HG03460 (cell line): ENCODE results near the gene IFITM1.
"Not testable (repeated sequence)": the region's sequence is repeated elsewhere in the genome, so short reads cannot be mapped to it uniquely, and the experiment has no call there.

Experiments
- ATAC-seq: cut with Tn5 transposase; IDR thresholded peaks from one replicate; pipeline ENCODE4 v1.9.1; 2021; ENCODE audit not compliant: unreplicated experiment

Gene IFITM1

GRCh38 chr11:340539-341512 is 27.0 kb downstream of the IFITM1 start:
- ATAC-seq = no peak

DNA sequence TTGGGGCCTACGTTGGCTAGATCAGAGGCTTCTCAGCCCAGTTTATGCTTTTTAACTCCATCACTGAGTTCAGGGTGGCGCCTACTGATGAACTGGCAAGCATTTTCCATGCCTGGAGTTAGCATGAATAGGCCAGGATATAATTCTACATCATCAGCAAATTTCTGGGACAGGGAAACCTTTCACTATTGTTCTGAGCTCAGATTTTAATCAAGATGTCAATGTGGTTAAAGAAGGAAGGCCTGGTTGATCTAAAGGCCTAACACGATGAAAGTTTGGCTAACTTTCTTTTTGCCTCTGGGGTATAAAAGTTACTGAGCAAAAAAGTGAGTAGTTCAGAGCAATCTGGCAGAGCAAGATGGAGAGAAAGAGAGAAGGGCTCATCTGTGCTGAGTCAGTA is 28.5 kb downstream of the IFITM1 start:
- ATAC-seq = no peak

DNA sequence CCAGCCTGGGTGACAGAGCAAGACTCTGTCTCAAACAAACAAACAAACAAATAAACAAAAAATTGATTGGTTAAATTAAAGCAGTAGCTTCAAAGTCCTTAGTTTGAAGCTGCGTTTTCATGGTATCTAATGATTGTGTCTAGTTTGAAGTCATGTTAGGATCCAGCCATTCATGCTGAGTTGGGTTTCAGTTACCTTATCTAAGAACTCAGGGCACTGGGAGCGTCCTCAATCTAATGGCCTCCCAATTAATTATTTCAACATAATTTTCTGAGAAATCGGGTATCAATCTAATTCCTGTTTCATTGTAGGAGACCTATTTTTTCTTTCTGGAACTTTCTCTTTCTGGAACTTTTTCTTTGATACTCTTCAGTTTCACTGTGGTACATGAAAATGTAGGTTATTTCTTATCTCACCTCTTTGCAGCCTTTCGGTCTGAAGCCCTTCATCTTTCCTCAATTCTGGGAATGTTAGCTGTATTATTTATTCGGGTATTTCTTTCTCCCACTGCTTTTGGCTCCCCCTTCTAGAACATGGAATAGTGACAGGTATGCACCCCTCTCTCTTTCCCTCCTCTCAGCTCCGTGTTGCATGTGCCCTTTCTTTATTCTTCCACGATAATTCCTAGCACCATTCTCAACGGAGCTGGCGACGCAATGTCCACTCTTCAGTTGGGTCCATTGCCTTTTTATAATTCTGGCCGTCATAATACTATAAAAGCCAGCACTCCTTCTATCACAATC is 31.2 kb downstream of the IFITM1 start:
- ATAC-seq = no peak

- ATAC-seq = no peak
Measured at GRCh38 chr11:346529-346928, 32.7 kb downstream of the IFITM1 start.

DNA sequence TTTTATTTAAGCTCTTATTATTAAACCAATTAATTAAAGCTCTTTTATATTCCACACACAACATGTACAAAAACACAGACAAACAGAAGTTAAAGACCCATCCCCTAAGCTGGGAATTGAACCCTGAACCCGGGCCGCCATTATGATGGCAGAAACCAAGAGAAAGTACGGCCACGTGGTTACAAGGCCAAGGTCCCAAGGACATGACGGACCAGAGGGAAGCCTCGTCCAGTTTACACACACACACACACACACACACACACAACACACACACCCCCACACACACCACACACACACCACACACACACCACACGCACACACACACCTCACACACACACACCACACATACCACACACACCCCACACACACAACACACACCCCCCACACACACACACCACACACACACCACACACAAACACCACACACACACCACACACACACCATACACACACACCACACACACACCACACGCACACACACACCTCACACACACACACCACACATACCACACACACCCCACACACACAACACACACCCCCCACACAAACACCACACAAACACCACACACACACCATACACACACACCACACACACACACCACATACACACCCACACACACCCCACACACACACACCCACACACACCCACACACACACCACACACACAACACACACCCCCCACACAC is 35.6 kb downstream of the IFITM1 start:
- not testable (repeated sequence) for ATAC-seq

DNA sequence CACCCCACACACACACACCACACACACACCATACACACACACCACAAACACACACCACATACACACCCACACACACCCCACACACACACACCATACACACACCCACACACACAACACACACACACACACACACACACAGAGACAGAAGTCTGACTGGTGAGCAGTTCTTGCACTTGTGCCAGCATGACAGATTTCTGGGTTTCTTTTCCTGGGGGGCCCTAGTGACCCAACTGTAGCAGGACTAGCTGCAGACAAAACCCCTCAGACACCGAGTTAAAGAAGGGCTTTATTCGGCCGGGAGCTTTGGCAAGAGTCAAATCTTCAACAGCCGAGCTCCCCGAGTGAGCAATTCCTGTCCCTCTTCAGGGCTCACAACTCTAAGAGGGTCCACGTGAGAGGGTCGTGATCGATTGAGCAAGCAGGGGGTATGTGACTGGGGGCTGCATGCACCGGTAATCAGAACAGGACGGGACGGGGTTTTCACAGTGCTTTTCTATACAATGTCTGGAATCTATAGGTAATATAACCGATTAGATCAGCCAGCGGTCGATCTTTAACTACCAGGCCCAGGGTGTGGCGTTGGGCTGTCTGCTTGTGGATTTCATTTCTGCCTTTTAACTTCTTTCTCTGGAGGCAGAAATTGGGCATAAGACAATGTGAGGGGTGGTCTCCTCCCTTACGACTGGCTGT is 36.3 kb downstream of the IFITM1 start:
- ATAC-seq = peak; percentile 28

DNA sequence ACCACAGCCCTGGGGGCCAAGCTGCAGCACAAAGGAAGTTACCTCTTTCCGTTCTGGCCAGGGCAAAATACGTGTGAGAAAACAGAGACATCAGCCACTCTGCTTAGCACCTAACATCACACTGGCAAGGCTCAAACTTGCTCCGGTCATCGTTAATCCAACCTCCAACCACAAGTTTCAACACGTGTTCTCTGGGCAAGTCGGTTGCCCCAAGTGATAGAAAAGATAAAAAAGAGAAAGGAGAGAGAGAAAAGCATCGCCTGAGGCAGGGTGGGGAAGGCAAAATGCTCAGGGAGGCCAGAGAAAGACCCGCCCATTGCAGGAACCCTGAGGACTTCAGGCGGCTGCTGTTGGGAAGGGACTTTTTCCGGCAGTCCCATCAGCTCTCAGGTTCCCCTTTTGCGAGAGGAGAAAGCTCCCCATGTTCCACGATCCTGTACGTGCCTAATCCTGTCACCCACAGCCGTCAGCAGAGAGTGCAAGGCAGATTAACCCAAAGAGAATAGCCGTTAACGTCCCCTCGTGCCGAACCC is 36.9 kb downstream of the IFITM1 start:
- peak; percentile 49 for ATAC-seq

DNA sequence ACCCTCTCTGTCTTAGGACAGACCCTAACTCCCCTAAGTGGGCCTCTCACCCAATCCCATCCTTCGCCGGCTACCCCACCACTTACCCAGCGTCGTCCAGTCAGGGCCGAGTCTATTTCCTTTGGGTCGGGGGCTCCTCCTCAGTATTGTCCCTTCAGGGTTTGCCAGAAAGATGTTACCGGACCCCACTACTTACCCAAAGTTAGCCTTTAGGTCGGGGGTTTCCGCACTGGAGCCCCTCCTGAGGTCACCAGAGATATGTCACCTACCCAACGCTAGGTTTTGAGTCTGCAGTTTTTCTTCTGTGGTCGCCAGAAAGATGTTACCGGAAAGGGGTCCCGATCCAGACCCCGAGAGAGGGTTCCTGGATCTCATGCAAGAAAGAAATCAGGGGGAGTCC is 37.6 kb downstream of the IFITM1 start:
- ATAC-seq = no peak

DNA sequence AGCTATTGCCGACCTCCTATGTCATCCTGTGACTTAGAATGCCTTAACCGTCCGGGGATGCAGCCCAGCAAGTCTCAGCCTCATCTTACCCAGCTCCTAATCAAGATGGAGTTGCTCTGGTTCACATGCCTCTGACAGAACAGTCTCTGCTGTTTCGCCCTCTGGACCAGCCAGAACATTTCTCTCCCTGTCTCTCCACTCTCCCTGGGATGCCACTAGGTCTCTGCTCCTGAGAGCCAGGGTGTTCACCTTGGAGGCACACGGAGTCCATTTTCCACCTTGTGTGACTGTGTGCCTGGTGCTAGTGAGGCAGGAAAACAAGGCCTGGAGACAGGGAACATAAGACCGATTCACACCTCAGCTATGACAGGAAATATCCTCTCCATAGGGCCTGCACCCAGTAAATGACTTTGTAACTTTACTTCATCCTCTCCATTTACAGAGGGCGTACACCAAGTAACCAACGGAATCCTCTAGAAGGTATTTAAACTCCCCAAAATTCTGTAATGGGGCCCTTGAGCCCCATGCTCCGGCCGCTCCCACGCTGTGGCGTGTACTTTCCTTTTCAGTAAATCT is 38.7 kb downstream of the IFITM1 start:
- ATAC-seq = no peak

DNA sequence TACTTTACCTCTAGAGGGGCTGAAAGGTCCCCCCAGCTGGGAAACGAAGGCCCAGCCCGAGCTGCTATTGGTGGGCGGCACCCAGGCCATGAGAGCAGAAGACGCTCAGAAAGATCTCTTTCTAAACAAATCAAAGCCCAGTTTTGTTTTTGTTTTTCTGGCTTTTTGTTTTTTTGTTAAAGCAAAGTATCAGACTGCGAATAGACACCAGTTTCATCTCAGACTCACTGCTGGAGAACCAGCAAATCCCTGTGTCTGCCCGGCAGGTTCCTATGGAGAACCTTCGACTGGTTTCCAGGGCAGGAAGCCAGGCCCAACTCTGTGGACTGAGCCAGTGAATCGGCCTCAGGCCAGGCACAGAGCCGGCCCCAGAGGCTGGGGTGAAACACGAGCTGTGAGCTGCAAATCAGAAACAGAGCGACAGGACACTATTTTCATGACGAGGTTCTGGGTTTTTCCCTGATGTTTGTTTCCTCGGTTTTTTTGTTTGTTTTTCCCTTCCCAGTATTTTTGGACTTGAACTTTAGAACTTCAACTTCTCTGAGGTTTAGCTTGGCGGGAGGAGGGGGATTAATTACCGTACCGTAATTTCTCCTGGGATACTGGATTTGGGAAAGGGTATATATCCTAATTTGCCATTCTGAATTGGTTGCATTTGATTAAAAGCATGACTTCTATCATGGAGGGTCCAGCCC is 39.5 kb downstream of the IFITM1 start:
- no peak for ATAC-seq

- peak; percentile 71 for ATAC-seq
Measured at GRCh38 chr11:355581-356458, 42.0 kb downstream of the IFITM1 start.

GRCh38 chr11:356610-357009 is 42.8 kb downstream of the IFITM1 start:
- no peak for ATAC-seq

GRCh38 chr11:357582-357981 is 43.7 kb downstream of the IFITM1 start:
- no peak for ATAC-seq

- no peak for ATAC-seq
Measured at GRCh38 chr11:358129-358800, 44.4 kb downstream of the IFITM1 start.

DNA sequence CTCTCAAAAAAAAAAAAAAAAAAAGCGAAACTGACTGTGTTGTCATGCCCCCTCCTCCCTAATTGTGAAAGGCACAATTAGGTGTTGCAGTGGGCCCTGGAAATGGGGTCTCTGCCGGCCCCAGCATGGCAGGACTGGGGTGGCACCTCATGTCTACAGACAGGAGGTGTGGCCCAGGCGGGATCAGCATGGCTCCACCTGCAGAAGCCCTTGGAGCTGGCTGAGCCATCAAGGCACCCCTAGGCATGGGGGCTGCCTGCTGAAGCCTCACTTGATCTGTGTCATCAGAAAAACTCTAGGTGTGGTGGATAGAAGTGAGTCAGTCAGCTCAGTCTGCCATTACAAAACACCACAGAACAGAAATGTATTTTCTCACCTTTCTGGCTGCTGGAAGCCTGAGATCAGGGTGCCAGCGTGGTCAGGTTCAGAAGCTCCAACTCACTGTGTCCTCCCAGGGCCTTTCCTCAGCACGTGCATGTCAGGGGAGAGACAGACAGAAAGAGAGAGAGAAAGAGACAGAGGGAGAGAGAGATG is 45.4 kb downstream of the IFITM1 start:
- ATAC-seq = no peak

DNA sequence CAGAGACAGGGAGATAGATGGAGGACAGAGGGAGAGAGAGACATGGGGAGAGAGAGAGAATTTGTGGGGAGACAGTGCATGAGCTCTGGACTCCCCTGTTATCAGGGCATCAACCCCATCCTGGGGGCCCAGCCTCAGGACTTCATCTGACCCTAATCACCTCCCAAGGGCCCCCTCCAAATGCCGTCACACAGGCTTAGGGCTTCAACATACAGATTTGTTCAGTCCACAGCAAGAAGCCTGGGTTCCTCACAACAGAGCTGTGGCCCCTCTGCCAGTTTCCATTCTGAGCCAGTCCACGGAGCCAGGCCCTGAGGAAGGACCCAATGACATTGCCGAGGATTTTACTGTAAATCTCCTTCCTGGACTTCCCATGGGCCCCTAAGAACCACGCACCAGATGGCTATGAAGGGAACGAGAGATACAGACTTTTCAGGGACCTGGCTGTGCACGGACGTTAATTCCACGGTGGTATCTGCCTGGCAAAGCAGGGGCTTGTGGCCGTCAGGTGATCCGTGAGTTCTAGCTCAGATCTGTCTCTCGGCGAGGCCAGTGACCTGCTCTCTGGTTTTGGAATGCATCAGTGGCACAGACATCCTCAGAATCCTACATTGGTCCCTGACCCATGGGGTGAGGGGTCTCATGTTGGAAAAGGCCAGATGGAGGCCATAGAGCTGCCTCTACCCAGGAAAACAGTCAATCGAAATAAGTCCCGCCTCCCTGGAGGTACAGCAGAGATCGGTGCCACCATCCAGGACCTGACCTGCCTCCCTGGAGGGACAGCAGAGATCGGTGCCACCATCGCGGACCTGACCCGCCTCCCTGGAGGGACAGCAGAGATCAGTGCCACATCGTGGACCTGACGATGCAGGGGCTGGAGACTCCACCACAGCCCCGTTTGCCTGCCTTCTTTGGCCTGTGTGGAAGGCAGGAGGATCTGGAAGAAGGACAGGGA is 46.8 kb downstream of the IFITM1 start:
- no peak for ATAC-seq
